ENCODE measurements around the gene DHRS3. TPM values are rescaled to one million over a fixed set of nuclear protein-coding genes. Genes with fewer than 3 reads are reported as not detected.

DHRS3 gene
- total and polyA plus RNA-seq, 12 donors: 39.9 to 93.5 (median 63.7) TPM

DNA sequence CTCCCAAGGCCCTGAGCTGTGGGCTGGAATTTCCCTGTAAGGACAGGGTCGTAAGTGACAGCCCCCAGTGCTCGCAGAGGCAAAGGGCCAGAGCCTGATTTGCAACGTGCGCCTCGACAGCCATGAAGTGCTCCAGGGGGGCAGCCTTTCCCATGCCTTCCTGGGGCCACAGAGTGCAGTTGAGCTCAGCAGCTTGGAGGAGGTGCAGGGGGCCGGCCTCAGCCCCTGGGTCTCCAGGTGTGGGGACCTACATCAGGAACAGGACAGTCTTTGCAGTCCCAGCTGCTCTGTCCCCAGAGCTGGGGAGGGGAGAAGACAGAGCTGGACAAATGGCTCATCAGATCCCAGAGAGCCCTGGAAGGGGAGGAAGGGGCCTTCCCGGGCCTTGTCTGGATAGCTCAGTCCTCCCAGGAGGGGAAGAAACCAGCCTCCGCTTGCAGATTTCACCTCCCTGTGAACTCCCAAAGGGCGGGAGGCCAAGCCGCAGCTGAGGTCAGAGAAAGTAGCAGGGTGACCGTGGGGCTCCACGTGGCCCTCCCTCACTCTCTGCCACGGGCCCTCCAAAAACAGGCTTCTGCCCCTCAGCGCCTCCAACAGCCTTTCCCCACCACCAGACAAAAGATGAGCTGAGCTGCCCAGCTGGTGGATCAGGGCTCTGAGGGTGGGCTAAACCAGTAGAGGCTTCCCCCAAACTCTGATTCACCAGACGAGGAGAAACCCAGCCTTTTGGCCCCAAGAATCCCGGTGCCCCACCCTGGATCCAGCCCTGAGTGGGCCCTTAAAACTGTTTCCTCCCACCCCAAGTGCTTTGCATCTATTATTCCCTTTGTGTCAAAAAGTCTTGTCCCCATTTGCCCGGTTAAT lies 76.5 kb downstream of the DHRS3 start:
- ATAC-seq (peak; percentile 10 to 64 (median 44)), DNase-seq (peak; percentile 64 to 65)
- H3K27ac ChIP-seq: peak overlapping the region in 9 of 10 donors; percentile 13 to 73 (median 47)
- TF ChIP-seq, protein P1, sequence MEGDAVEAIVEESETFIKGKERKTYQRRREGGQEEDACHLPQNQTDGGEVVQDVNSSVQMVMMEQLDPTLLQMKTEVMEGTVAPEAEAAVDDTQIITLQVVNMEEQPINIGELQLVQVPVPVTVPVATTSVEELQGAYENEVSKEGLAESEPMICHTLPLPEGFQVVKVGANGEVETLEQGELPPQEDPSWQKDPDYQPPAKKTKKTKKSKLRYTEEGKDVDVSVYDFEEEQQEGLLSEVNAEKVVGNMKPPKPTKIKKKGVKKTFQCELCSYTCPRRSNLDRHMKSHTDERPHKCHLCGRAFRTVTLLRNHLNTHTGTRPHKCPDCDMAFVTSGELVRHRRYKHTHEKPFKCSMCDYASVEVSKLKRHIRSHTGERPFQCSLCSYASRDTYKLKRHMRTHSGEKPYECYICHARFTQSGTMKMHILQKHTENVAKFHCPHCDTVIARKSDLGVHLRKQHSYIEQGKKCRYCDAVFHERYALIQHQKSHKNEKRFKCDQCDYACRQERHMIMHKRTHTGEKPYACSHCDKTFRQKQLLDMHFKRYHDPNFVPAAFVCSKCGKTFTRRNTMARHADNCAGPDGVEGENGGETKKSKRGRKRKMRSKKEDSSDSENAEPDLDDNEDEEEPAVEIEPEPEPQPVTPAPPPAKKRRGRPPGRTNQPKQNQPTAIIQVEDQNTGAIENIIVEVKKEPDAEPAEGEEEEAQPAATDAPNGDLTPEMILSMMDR (IDR thresholded peaks at IDR 0.05): no peak
- no peaks in the 10 kb centered on the region for H3K27me3 ChIP-seq
- intact Hi-C loops (cut with DNase I): loop anchor here in 2 of 10 donors (5.0 kb wide), 2 partner anchors 51 to 76 kb away; partner anchors contain the start of gene DHRS3 (in 1 of the 2)
- no peak overlapping the region for H3K4me3 ChIP-seq
- 57 to 68% methylated on average over 17 of the region's 17 CpGs for WGBS, 2 donors
- H3K9me3 ChIP-seq: peaks cover 0 to 5% (median 0%) of the 10 kb centered on the region in 11 donors
- H3K36me3 ChIP-seq: no peaks in the 10 kb centered on the region
- H3K4me1 ChIP-seq: peaks cover 2 to 47% (median 30%) of the 10 kb centered on the region in 9 donors

- no peaks in the 10 kb centered on the region for H3K36me3 ChIP-seq
- peaks cover 0 to 13% (median 4%) of the 10 kb centered on the region in 11 donors for H3K9me3 ChIP-seq
- intact Hi-C loops (cut with DNase I): loop anchor here in 2 of 10 donors (5.0 kb wide), 2 partner anchors 52 to 77 kb away; partner anchors contain the start of gene DHRS3 (in 1 of the 2)
- H3K27me3 ChIP-seq: no peaks in the 10 kb centered on the region
- 74% methylated on average over 17 of the region's 17 CpGs for WGBS, 2 donors
- H3K4me3 ChIP-seq: peak overlapping the region in 3 of 10 donors; percentile 10 to 37 (median 29)
- ATAC-seq: peak in 4 of 8 donors; percentile 3 to 15 (median 6)
- H3K27ac ChIP-seq: peak overlapping the region; percentile 13 to 73 (median 45)
- peaks cover 2 to 45% (median 30%) of the 10 kb centered on the region in 9 donors for H3K4me1 ChIP-seq
- no peak for DNase-seq
- TF ChIP-seq, protein P1 (IDR thresholded peaks at IDR 0.05): no peak
These were observed 77.3 kb downstream of the DHRS3 start for GRCh38 chr1:12540580-12541273.

- Histone ChIP-seq H3K4me3 (peak overlapping the region in 5 of 10 donors; percentile 1 to 37 (median 21)), H3K36me3 (no peaks in the 10 kb centered on the region), H3K4me1 (peaks cover 2 to 42% (median 26%) of the 10 kb centered on the region in 9 donors), H3K9me3 (peaks cover 0 to 16% (median 5%) of the 10 kb centered on the region in 11 donors), H3K27me3 (no peaks in the 10 kb centered on the region), H3K27ac (peak overlapping the region; percentile 11 to 73 (median 48))
- ATAC-seq (peak; percentile 68 to 87 (median 84)), DNase-seq (peak; percentile 58 to 82)
- TF ChIP-seq, protein P1 (IDR thresholded peaks at IDR 0.05): peak in 1 of 9 donors; percentile 8
- 43 to 44% methylated on average over 34 of the region's 34 CpGs for WGBS, 2 donors
- intact Hi-C loops (cut with DNase I): loop anchor here in 2 of 10 donors (5.0 kb wide), 2 partner anchors 52 to 77 kb away; partner anchors contain the start of gene DHRS3 (in 1 of the 2)
These were observed 78.1 kb downstream of the DHRS3 start for GRCh38 chr1:12539705-12540579.
